Testis (tissue), 3 donors: ENCODE results near the gene FKBP10. TPM values are rescaled to one million over a fixed set of nuclear protein-coding genes. Genes with fewer than 3 reads are reported as not detected.

Source experiments
- DNase-seq: peaks from one replicate; pipeline ENCODE4 v3.0.0-alpha.2; 2019
- H3K27ac ChIP-seq, 2 donors: fragments of 200-600 bp; sonication (generic); one replicate each; pipeline ENCODE4 v1.5.1; 2019
- H3K27me3 ChIP-seq: fragments of 200-600 bp; sonication (generic); one replicate; pipeline ENCODE4 v1.5.1; 2019
- H3K36me3 ChIP-seq: fragments of 200-600 bp; sonication (generic); one replicate; pipeline ENCODE4 v1.5.1; 2017; ENCODE audit warnings: low read depth; ENCODE audit errors: missing control alignments
- H3K4me1 ChIP-seq: fragments of 200-600 bp; sonication (generic); one replicate; pipeline ENCODE4 v1.5.1; 2019
- H3K4me3 ChIP-seq, 2 donors: fragments of 200-600 bp; sonication (generic); one replicate each; pipeline ENCODE4 v1.5.1; 2017 to 2019
- H3K9me3 ChIP-seq: fragments of 200-600 bp; sonication (generic); one replicate; pipeline ENCODE4 v1.5.1; 2017
- POLR2A ChIP-seq: fragments of 450-650 bp; IDR thresholded peaks from one replicate; pipeline ENCODE4 v1.6.1; 2017; ENCODE audit warnings: antibody characterized with exemption, mild to moderate bottlenecking, moderate library complexity
- WGBS, 2 donors: methylation state at CpG; one replicate each; pipeline ENCODE4 v1.1.5; 2018; 5-methylcytosine and 5-hydroxymethylcytosine counted together
- intact Hi-C: fragments of 100-400 bp; cut with DNase I; formaldehyde crosslinking; loops from one replicate; pipeline ENCODE4 v1.15.1; 2023; ENCODE audit warnings: low total_unique reads
- polyA plus RNA-seq: library from polyadenylated mRNA; stranded (reverse); fragments of 350-450 nt; fragmentation: Illumina TruSeq; extraction: RNeasy Lipid Tissue Mini Kit (QIAGEN cat#74804); gene quantifications from one replicate; pipeline ENCODE4 v1.2.3, GENCODE V29; 2014; ENCODE audit warnings: low read depth, low replicate concordance; ENCODE audit not compliant: insufficient read depth
- total RNA-seq, 2 donors: library from RNA; depleted of rRNA; stranded (reverse); fragments of >200 nt; gene quantifications; one replicate each; pipeline ENCODE4 v1.2.3, GENCODE V29; 2016
- TF ChIP-seq, protein P1 (sequence below), 3 experiments: fragments of 450-650 bp in 2 of 3; fragments of 200-600 bp in 1 of 3; sonication (generic) in 1 of 3; IDR thresholded peaks; one replicate each; pipeline ENCODE4 v1.5.1; 2016 to 2019; ENCODE audit warnings: antibody characterized with exemption in 3 of 3, mild to moderate bottlenecking in 2 of 3, moderate library complexity in 1 of 3

Gene FKBP10
- total and polyA plus RNA-seq, 3 donors from 2014 or later: 31.4 to 37.8 (median 36.5) TPM

DNA sequence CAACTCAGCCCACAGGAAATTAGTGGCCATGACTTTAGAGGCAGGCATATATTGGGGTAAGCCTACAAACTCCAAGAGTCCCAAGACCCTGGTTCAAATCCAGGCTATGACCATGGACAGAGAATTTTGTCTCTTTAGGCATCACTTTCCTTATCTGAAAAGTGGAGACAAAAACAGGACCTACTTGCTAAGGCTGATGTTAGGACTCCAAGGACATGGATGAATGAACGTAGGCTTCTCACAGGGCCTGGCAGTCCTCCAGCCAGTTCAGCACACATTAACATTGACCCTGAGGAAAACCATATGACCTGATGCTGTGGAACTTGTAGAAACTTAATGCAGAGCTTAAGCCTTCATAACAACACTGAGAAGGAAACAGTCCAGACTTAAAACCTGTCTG lies 1.4 kb downstream of the FKBP10 start:
- TF ChIP-seq, protein P1, sequence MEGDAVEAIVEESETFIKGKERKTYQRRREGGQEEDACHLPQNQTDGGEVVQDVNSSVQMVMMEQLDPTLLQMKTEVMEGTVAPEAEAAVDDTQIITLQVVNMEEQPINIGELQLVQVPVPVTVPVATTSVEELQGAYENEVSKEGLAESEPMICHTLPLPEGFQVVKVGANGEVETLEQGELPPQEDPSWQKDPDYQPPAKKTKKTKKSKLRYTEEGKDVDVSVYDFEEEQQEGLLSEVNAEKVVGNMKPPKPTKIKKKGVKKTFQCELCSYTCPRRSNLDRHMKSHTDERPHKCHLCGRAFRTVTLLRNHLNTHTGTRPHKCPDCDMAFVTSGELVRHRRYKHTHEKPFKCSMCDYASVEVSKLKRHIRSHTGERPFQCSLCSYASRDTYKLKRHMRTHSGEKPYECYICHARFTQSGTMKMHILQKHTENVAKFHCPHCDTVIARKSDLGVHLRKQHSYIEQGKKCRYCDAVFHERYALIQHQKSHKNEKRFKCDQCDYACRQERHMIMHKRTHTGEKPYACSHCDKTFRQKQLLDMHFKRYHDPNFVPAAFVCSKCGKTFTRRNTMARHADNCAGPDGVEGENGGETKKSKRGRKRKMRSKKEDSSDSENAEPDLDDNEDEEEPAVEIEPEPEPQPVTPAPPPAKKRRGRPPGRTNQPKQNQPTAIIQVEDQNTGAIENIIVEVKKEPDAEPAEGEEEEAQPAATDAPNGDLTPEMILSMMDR (IDR thresholded peaks at IDR 0.05): no peak
- TF ChIP-seq POLR2A: no peak
- no peaks in the 10 kb centered on the region for H3K9me3 ChIP-seq
- 18 to 36% methylated on average over 1 of the region's 1 CpG for WGBS, 2 donors
- H3K36me3 ChIP-seq: no peaks in the 10 kb centered on the region
- intact Hi-C loops: no loop called here
- H3K27ac ChIP-seq: no peak overlapping the region
- H3K4me3 ChIP-seq: no peak overlapping the region
- H3K27me3 ChIP-seq: no peaks in the 10 kb centered on the region
- H3K4me1 ChIP-seq: peaks cover 17% of the 10 kb centered on the region
- DNase-seq: no peak

DNA sequence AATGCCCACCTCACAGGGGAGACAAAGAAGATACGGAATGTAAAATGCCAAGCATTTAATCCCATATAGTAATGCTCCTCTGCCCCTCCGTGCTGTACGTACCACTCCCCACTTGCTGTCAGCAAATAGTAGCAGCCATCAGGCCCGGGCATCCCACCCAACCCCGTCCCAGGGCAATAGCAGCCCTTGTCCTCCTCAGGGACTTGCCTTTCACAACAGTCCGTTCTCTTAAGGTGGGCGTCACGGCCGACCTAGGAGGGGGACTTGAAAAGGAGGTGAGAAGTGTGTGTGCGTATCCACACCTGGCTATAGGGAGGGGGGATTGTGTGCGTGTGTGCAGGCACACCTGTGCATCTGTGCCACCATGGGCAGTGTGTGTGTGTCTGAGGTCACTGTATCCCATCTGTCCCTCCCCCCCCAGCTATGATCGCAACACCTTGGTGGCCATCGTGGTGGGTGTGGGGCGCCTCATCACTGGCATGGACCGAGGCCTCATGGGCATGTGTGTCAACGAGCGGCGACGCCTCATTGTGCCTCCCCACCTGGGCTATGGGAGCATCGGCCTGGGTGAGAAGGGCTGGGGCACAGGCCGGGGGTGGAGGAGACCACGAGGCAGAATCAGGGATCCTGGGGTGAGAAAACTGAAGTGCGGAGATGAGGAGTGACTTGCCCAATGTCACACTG lies 4.0 kb downstream of the FKBP10 start:
- TF ChIP-seq POLR2A: no peak
- TF ChIP-seq, protein P1 (IDR thresholded peaks at IDR 0.05): no peak
- Histone ChIP-seq H3K4me3 (no peak overlapping the region), H3K27ac (no peak overlapping the region), H3K27me3 (no peaks in the 10 kb centered on the region), H3K9me3 (no peaks in the 10 kb centered on the region), H3K36me3 (no peaks in the 10 kb centered on the region), H3K4me1 (peaks cover 8% of the 10 kb centered on the region)
- intact Hi-C loops: no loop called here
- WGBS, 2 donors: 95 to 97% methylated on average over 21 to 23 of the region's 23 CpGs
- no peak for DNase-seq

GRCh38 chr17:41818024-41818423 lies 5.2 kb downstream of the FKBP10 start:
- H3K27me3 ChIP-seq: no peaks in the 10 kb centered on the region
- no peaks in the 10 kb centered on the region for H3K9me3 ChIP-seq
- H3K27ac ChIP-seq: no peak overlapping the region
- intact Hi-C loops: no loop called here
- TF ChIP-seq POLR2A: no peak
- H3K4me1 ChIP-seq: peaks cover 8% of the 10 kb centered on the region
- no peaks in the 10 kb centered on the region for H3K36me3 ChIP-seq
- WGBS, 2 donors: 93 to 99% methylated on average over 18 to 20 of the region's 20 CpGs
- no peak for DNase-seq
- no peak overlapping the region for H3K4me3 ChIP-seq

DNA sequence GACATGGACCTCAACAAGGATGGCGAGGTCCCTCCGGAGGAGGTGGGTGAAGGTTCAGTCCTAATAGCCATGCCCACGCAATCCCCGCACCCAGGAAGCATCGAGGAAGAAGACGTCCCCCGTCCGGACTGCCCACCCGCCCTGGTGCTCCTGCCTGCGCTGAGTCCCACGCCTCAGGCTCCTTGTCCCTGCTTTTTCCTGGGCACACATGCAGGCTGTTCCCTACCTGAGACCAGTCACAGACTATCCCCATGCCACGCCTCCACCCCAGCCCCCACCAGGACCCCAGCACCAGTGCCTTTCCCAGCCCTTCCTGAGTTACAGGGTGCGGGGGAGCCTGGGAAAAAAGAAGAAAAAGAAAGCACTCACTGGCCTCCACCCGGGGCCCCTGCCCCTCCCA lies 9.0 kb downstream of the FKBP10 start:
- no peak overlapping the region for H3K4me3 ChIP-seq
- no peaks in the 10 kb centered on the region for H3K4me1 ChIP-seq
- WGBS, 2 donors: 83 to 89% methylated on average over 11 to 14 of the region's 14 CpGs
- H3K27me3 ChIP-seq: no peaks in the 10 kb centered on the region
- no peaks in the 10 kb centered on the region for H3K36me3 ChIP-seq
- intact Hi-C loops: no loop called here
- H3K27ac ChIP-seq: no peak overlapping the region
- DNase-seq: no peak
- TF ChIP-seq POLR2A: no peak
- TF ChIP-seq, protein P1 (IDR thresholded peaks at IDR 0.05): no peak
- H3K9me3 ChIP-seq: no peaks in the 10 kb centered on the region

GRCh38 chr17:41822216-41823140 lies 9.7 kb downstream of the FKBP10 start:
- Histone ChIP-seq H3K4me1 (no peaks in the 10 kb centered on the region), H3K4me3 (no peak overlapping the region), H3K36me3 (no peaks in the 10 kb centered on the region), H3K27ac (no peak overlapping the region), H3K9me3 (no peaks in the 10 kb centered on the region), H3K27me3 (no peaks in the 10 kb centered on the region)
- 84 to 85% methylated on average over 12 of the region's 12 CpGs for WGBS, 2 donors
- no peak for DNase-seq
- TF ChIP-seq POLR2A: no peak
- TF ChIP-seq, protein P1 (IDR thresholded peaks at IDR 0.05): no peak
- intact Hi-C loops: no loop called here
